G401 (cell line): ENCODE results near the gene PIK3R5. TPM values are rescaled to one million over a fixed set of nuclear protein-coding genes. Genes with fewer than 3 reads are reported as not detected.
A peak's percentile ranks its signal among the peaks of the same experiment; 100 is the strongest.

Source experiments
- DNase-seq: peaks from one replicate; pipeline ENCODE4 v3.0.0-alpha.2; 2015; ENCODE audit warnings: low spot score
- in situ Hi-C: cut with HindIII; loops from 2 replicates; pipeline ENCODE4 v1.10.0; 2016; ENCODE audit warnings: low sequenced_read_pairs, mixed read lengths
- total RNA-seq: library from RNA; depleted of rRNA; stranded (reverse); fragments of >200 nt; shearing (Covaris generic); gene quantifications from 2 replicates; pipeline ENCODE4 v1.2.3, GENCODE V29; 2014; rRNA removed

Gene PIK3R5
- 0.07 TPM in 1 of 2 replicates, not detected in the other for total RNA-seq

- DNase-seq: no peak
- in situ Hi-C loops: no loop called here
These were observed at the start of gene PIK3R5 for GRCh38 chr17:8965394-8966168. Gene PIK3R5 (minus strand): TSS chr17:8965707. CDS start chr17:8911494, 54,213 bp downstream.

GRCh38 chr17:9011001-9011400 lies 45.5 kb upstream of the PIK3R5 start:
- in situ Hi-C loops: no loop called here
- DNase-seq: no peak

GRCh38 chr17:9009737-9010136 lies 44.2 kb upstream of the PIK3R5 start:
- in situ Hi-C loops: no loop called here
- no peak for DNase-seq

- DNase-seq: no peak
- in situ Hi-C loops: no loop called here
These were observed 43.6 kb upstream of the PIK3R5 start for GRCh38 chr17:9009096-9009495.

GRCh38 chr17:9007052-9007714 lies 41.7 kb upstream of the PIK3R5 start:
- in situ Hi-C loops: no loop called here

GRCh38 chr17:9006175-9006767 lies 40.8 kb upstream of the PIK3R5 start:
- DNase-seq: no peak
- in situ Hi-C loops: no loop called here

More at GRCh38 chr17:9007052-9007714, 41.7 kb upstream of the PIK3R5 start:
- no peak for DNase-seq

- no peak for DNase-seq
- in situ Hi-C loops: no loop called here
These were observed 39.4 kb upstream of the PIK3R5 start for GRCh38 chr17:9004961-9005285.

- in situ Hi-C loops: no loop called here
- no peak for DNase-seq
These were observed 38.8 kb upstream of the PIK3R5 start for GRCh38 chr17:9004132-9004960.

- in situ Hi-C loops: no loop called here
- no peak for DNase-seq
These were observed 38.0 kb upstream of the PIK3R5 start for GRCh38 chr17:9003355-9004131.

GRCh38 chr17:9002606-9003354 lies 37.3 kb upstream of the PIK3R5 start:
- DNase-seq: no peak
- in situ Hi-C loops: no loop called here

GRCh38 chr17:9002227-9002605 lies 36.7 kb upstream of the PIK3R5 start:
- in situ Hi-C loops: no loop called here
- DNase-seq: no peak

GRCh38 chr17:9001559-9001958 lies 36.1 kb upstream of the PIK3R5 start:
- in situ Hi-C loops: no loop called here
- no peak for DNase-seq

- peak; percentile 8 for DNase-seq
- in situ Hi-C loops: no loop called here
These were observed 32.6 kb upstream of the PIK3R5 start for GRCh38 chr17:8997994-8998628.

- no peak for DNase-seq
- in situ Hi-C loops: no loop called here
These were observed 30.2 kb upstream of the PIK3R5 start for GRCh38 chr17:8995711-8996110.

- DNase-seq: peak; percentile 39
- in situ Hi-C loops: no loop called here
These were observed 28.8 kb upstream of the PIK3R5 start for GRCh38 chr17:8994319-8994718.

GRCh38 chr17:8991514-8992285 lies 26.2 kb upstream of the PIK3R5 start:
- in situ Hi-C loops: no loop called here
- peak; percentile 39 for DNase-seq
